HCT116 (cell line): ENCODE data around the gene VWA5A.

ENCODE experiments used
- CEBPB ChIP-seq: IDR thresholded peaks from 2 replicates; pipeline ENCODE4 v1.6.1; 2012; ENCODE audit warnings: low read depth
- EZH2 ChIP-seq: fragments of 200-600 bp; sonication (generic); IDR thresholded peaks from 2 replicates; pipeline ENCODE4 v1.6.1; 2017; ENCODE audit warnings: antibody characterized with exemption, mixed run types
- POLR2A ChIP-seq: IDR thresholded peaks from 2 replicates; pipeline ENCODE4 v1.7.0; 2011; ENCODE audit warnings: borderline replicate concordance; ENCODE audit not compliant: insufficient read depth, insufficient read length; ENCODE audit errors: extremely low read depth
- POLR2AphosphoS5 ChIP-seq: IDR thresholded peaks from 2 replicates; pipeline ENCODE4 v1.6.1; 2011; ENCODE audit warnings: mild to moderate bottlenecking, low read depth, low read length, moderate library complexity
- RAD21 ChIP-seq: IDR thresholded peaks from 2 replicates; pipeline ENCODE4 v1.6.1; 2012; ENCODE audit warnings: low read depth, mild to moderate bottlenecking
- YY1 ChIP-seq: IDR thresholded peaks from 2 replicates; pipeline ENCODE4 v1.6.1; 2011; ENCODE audit warnings: low read length, low read depth, moderate library complexity, mild to moderate bottlenecking; ENCODE audit not compliant: insufficient replicate concordance; ENCODE audit errors: extremely low read depth
- TF ChIP-seq, protein P1 (sequence below), 3 experiments: fragments of 200-600 bp in 1 of 3; sonication (generic) in 1 of 3; IDR thresholded peaks in 2 of 3; conservative IDR thresholded peaks in 1 of 3; 2 replicates each; pipeline ENCODE4 v1.5.1; 2012 to 2017; ENCODE audit warnings: low read depth in 2 of 3, low read length in 2 of 3, antibody characterized with exemption in 1 of 3, borderline replicate concordance in 1 of 3, control low read depth in 1 of 3, mild to moderate bottlenecking in 1 of 3, mixed read lengths in 1 of 3, mixed run types in 1 of 3, moderate library complexity in 1 of 3; ENCODE audit not compliant: insufficient read depth in 1 of 3
- TF ChIP-seq, protein P2 (sequence below): IDR thresholded peaks from 2 replicates; pipeline ENCODE4 v1.6.1; 2012
- TF ChIP-seq, protein P3 (sequence below): IDR thresholded peaks from 2 replicates; pipeline ENCODE4 v1.6.1; 2012

DNA sequence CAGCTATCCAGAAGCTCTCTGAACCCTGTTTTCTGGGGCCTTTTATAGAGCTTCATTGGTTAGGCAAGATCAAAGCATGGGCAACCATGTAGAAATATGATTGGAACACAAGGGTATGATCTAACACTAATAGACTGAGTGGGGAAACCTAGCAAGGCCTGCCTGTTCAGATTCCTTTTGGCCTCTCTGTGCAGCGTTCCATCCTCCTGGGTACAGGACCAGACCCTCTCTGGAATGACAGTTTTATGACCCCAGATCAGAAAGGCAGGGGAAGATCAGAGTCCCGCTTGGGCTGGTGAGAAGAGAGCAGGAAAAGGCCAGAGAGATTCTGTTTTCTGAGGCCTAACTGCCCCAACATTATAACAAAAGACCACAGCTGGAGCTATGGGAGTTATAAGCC, 36.7 kb upstream of the VWA5A start:
- TF ChIP-seq EZH2 = no peak
- no peak for TF ChIP-seq POLR2AphosphoS5
- TF ChIP-seq, protein P1, sequence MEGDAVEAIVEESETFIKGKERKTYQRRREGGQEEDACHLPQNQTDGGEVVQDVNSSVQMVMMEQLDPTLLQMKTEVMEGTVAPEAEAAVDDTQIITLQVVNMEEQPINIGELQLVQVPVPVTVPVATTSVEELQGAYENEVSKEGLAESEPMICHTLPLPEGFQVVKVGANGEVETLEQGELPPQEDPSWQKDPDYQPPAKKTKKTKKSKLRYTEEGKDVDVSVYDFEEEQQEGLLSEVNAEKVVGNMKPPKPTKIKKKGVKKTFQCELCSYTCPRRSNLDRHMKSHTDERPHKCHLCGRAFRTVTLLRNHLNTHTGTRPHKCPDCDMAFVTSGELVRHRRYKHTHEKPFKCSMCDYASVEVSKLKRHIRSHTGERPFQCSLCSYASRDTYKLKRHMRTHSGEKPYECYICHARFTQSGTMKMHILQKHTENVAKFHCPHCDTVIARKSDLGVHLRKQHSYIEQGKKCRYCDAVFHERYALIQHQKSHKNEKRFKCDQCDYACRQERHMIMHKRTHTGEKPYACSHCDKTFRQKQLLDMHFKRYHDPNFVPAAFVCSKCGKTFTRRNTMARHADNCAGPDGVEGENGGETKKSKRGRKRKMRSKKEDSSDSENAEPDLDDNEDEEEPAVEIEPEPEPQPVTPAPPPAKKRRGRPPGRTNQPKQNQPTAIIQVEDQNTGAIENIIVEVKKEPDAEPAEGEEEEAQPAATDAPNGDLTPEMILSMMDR (IDR thresholded peaks at IDR 0.05 in 2 of 3, conservative IDR thresholded peaks at IDR 0.05 in 1 of 3; ENCODE audit: borderline replicate concordance in 1 of 3, insufficient read depth in 1 of 3, low read depth in 2 of 3, low read length in 2 of 3) = no peak
- TF ChIP-seq POLR2A = no peak
- TF ChIP-seq, protein P2, sequence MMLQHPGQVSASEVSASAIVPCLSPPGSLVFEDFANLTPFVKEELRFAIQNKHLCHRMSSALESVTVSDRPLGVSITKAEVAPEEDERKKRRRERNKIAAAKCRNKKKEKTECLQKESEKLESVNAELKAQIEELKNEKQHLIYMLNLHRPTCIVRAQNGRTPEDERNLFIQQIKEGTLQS = no peak
- no peak for TF ChIP-seq RAD21
- TF ChIP-seq, protein P3, sequence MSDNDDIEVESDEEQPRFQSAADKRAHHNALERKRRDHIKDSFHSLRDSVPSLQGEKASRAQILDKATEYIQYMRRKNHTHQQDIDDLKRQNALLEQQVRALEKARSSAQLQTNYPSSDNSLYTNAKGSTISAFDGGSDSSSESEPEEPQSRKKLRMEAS = no peak
- no peak for TF ChIP-seq YY1
- TF ChIP-seq CEBPB = no peak
